NCI-H82 treated with DMSO at 0.1 percent for 48 hours (cell line): Measurements from ENCODE around the gene DYNLT1.
"Not testable (repeated sequence)": the region's sequence is repeated elsewhere in the genome, so short reads cannot be mapped to it uniquely, and the experiment has no call there.

Source experiments
- DNase-seq: peaks from one replicate; lab custom pipeline; 2025; ENCODE audit not compliant: unreplicated experiment; lab: John Stamatoyannopoulos, UW

The DYNLT1 gene

GRCh38 chr6:158663625-158664165 lies 19.2 kb upstream of the DYNLT1 start:
- DNase-seq: no peak

GRCh38 chr6:158662954-158663624 lies 18.5 kb upstream of the DYNLT1 start:
- DNase-seq: no peak

GRCh38 chr6:158662607-158662953 lies 18.0 kb upstream of the DYNLT1 start:
- DNase-seq: no peak

GRCh38 chr6:158661156-158661685 lies 16.7 kb upstream of the DYNLT1 start:
- DNase-seq: no peak

GRCh38 chr6:158660333-158660754 lies 15.8 kb upstream of the DYNLT1 start:
- no peak for DNase-seq

- peak; percentile 33 for DNase-seq
These were observed 12.4 kb upstream of the DYNLT1 start for GRCh38 chr6:158656986-158657385.

- DNase-seq: no peak
These were observed 11.3 kb upstream of the DYNLT1 start for GRCh38 chr6:158655569-158656450.

GRCh38 chr6:158654960-158655489 lies 10.5 kb upstream of the DYNLT1 start:
- no peak for DNase-seq

- no peak for DNase-seq
These were observed 10.0 kb upstream of the DYNLT1 start for GRCh38 chr6:158654498-158654897.

- DNase-seq: no peak
These were observed 9.2 kb upstream of the DYNLT1 start for GRCh38 chr6:158653577-158654354.

GRCh38 chr6:158651981-158652737 lies 7.6 kb upstream of the DYNLT1 start:
- DNase-seq: not testable (repeated sequence)

GRCh38 chr6:158649289-158650143 lies 5.0 kb upstream of the DYNLT1 start, which contains the start of gene SYTL3:
SYTL3 (plus strand) TSS chr6:158650054; CDS start chr6:158663269, 13,215 bp downstream.
- DNase-seq: no peak

- DNase-seq: no peak
These were observed 4.2 kb upstream of the DYNLT1 start for GRCh38 chr6:158648682-158649131.

- no peak for DNase-seq
These were observed 3.0 kb upstream of the DYNLT1 start for GRCh38 chr6:158647501-158647900.

GRCh38 chr6:158646023-158646910 lies 1.7 kb upstream of the DYNLT1 start:
- DNase-seq: no peak

- no peak for DNase-seq
These were observed 800 bp upstream of the DYNLT1 start for GRCh38 chr6:158645064-158646022.

GRCh38 chr6:158643836-158644230 lies 710 bp downstream of the DYNLT1 start:
- DNase-seq: no peak
